ENCODE data around the gene NECTIN4.

DNA sequence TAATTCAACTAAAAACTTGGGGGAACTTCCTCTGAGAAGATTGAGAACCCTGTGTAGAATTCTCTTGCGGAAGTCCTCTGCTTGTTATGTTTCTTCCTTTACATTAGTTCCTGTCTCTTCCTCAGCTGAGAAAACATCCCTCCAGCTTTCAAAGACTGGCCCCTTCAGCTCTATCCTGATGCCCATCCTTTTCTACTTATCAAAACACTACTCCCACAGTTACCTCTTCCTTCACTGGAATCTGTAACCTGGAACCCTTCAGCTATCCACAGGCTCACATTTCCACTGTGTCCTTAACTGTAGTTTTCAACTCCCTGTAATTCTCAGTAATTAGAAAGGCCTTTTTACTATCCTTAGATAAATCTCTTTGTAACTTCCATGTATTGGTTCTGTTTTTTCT, 49.1 kb upstream of the NECTIN4 start:
- TF ChIP-seq, protein P1, sequence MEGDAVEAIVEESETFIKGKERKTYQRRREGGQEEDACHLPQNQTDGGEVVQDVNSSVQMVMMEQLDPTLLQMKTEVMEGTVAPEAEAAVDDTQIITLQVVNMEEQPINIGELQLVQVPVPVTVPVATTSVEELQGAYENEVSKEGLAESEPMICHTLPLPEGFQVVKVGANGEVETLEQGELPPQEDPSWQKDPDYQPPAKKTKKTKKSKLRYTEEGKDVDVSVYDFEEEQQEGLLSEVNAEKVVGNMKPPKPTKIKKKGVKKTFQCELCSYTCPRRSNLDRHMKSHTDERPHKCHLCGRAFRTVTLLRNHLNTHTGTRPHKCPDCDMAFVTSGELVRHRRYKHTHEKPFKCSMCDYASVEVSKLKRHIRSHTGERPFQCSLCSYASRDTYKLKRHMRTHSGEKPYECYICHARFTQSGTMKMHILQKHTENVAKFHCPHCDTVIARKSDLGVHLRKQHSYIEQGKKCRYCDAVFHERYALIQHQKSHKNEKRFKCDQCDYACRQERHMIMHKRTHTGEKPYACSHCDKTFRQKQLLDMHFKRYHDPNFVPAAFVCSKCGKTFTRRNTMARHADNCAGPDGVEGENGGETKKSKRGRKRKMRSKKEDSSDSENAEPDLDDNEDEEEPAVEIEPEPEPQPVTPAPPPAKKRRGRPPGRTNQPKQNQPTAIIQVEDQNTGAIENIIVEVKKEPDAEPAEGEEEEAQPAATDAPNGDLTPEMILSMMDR (IDR thresholded peaks at IDR 0.05 in 4 of 5, conservative IDR thresholded peaks at IDR 0.05 in 1 of 5): no peak
- TF ChIP-seq POLR2A (IDR thresholded peaks at IDR 0.05): no peak

All from gastrocnemius medialis (tissue), 4 donors.